8988T (cell line): Measurements from ENCODE around the gene DPP10.

Experiments
- DNase-seq: peaks from one replicate; pipeline ENCODE4 v3.0.0; 2011

Gene DPP10

DNA sequence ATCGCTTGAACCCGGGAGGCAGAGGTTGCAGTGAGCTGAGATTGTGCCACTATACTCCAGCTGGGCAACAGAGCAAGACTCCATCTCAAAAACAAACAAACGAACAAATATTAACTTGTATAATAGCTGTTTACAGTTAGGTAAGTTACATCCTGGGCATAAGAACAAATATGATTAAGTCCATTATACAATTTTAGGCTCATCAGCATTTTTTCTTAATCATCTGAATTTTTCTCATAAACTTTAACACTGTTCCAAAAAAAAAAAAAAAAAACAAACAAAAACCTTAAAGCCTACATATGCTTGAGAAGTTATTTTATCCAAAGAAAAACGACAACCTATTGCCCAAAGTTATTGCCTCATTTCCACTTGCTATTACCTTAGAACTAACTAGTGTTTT, 1042.5 kb downstream of the DPP10 start:
- no peak for DNase-seq

DNA sequence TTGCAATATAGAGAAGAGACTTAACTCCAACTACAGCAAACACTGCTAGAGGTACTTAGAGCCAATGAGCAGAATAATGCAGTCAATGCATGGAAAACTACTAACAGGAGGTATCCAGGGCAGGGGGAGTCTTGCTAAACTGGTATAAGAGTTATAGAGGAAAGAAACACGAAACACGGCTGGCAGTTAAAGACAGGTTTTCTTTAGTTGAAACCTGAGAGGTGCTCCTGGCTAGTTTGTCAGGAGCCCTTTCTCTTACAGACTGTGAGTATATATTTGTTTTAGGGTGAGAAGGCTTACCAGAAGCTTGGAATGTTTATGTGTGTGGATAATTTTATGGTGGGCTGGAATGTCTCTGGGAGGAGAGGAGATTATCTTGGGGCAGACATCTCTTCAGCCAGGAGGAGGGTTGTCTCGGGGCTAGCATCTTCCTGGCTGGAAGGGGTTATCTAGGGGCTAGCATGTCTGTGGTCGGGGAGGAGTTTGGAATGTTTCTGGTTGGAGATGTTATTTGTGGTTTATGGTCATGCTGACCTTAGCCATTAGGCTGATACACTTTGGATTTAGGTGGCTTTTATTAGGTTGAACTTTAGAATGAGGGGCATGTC, 1048.8 kb downstream of the DPP10 start:
- no peak for DNase-seq

DNA sequence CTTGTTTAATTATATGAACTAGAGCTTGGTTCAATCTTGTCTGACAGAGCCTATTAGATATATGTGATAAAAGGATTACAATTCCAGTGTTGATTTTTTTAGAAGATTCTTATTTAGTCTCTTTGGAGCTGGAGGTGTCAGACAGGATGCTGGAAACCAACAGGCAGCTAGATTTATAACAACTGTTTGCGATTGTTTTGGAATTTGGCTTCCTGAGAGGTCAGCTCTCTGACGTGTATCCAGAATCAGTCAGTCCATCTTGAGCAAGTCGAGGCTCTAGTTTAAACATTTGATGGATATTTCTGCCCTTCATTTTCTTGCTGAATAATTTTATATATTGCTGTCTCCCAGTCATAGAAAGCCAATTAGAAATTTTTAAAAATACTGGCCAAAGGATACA, 1062.9 kb downstream of the DPP10 start:
- no peak for DNase-seq

DNA sequence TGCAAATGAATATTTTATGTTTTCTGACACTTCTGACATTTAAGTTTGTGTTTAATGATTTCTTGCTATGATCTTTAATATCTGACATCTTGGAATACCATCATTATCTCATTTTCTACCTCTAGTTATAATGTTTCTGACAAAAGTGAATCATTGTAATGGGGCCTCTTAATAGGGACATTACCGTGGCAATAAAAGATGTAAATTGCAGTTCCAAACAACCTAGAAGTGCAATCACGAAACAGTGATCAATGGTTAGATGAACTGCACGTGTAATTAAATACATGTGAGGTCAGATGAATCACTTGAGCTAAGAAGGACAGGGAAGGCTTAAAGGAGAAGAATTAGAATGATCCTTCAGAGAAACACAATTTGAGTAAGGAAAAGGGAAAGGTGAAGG, 1078.3 kb downstream of the DPP10 start:
- no peak for DNase-seq

DNA sequence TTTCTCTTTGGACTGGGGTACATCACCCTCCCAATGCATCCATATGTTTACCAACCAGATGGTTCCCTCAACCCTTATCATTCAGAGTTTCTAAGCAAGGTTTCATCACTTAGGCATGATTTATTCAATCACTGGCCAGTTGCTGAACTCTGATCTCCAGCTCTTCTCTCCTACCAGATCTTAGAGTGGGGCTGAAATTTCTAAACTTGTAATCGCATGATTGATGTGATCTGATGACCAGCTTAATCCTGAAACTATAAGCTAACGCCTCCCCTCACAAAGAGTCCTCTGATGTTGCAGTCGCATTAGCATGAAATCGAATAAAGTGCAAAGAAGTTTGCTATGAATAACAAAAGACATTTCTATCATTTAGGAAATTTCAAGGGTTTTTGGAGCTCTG, 1082.0 kb downstream of the DPP10 start:
- DNase-seq, result no peak

DNA sequence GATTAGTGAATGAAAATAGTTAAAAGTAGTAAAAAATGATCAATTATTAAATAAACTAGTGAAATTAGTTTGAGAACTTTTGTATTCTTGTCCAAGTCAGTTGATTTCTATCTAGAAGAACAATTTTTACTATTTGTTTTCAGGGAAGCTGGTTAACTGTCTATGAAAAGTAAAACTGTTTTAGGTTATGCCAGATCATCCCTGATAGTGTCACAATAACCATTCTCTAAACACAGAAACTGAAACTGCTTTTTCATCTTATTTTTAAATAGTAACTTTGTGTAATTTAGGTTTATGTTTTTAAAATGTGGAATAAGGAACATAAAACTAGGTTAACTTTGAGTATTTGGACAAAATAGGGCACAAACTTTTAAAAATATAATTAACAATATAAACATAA, 1087.2 kb downstream of the DPP10 start:
- no peak for DNase-seq

DNA sequence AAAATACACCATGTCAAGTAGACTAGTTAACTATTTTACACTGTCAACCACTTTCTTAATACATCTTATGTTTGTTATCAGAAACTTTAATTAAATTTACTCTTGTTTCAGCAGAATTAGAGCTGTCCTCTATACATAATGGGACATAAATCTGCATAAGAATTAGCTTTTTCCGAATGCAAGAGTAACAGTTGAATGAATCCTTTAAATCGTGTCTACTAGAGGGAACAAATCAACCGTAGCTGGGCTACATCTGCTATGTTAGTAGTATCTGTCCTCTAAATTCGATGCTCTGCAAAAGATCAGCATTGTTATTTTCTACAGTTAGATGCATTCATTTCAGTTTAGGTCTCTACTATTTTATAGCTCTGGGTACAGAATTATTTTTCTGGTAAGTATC, 1090.6 kb downstream of the DPP10 start:
- DNase-seq, result no peak

DNA sequence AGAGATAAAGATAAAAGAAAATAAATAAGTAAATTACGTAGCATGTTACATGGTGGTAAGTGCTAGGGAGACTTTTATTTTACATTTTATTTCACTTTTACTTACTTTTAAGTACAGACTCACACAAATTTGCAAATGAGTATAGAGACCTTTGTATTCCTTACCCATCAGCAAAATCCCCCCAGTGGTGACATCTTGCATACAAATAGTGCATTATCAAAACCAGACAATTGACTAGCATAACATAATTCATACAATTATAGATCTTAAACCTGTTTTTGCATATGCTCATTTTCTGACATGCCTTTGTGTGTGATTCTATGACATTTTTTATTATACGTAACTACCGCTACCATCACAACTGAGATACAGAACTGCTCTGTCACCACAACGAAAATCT, 1099.4 kb downstream of the DPP10 start:
- no peak for DNase-seq

DNA sequence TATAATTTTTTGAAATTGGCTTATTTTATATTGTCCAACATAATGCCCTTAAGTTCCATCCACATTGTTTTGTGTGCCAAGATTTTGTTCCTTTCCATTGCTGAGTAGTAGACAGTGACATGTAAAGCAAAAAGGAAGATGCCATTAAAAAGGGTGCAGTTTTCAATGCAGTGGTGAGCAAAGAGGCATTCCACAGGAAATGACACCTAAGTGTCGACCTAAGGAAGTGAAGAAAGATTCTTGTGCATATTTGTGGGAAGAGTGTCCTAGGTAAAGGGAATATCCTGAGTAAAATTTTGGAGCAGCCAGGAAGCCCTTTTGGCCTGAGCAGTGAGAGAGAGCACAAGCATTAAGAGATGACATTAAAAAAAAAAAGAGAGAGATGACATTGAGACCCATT, 1099.9 kb downstream of the DPP10 start:
- no peak for DNase-seq

DNA sequence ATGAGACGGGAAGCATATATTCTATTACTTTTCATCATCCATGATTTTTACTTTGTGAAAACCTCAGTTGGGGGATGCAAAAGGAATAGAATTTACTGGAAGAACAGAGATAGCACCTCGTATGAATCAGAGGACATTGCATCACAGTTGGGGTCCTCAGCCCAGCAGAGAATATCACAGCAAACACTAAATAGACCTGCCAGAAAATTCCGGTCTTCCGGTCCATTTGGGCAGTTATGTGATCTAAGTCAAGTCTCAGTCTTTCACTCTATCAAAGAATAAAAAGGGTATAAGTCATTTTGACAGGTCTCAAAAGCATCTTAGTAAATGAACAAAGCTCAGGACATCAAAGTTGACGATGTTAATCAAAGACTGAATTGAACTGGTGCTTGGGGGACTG, 1100.6 kb downstream of the DPP10 start:
- DNase-seq, result no peak

DNA sequence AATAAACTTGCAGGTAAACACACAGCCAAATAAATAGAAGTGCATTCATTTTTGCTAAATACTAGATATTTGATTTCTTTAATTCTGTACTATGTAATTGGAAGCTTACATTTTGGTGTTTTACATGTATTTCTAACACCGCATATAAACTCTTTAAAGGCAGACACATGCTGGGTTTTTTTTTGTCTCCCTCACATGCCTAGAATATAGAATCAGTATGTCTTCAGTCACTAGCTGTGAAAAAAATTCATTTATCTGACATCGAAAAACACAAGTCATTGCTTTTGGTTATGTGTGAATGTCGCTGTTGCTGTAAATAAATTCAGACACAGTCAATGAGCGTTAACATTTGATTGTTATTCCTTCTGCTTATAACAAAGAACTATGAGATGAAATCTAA, 1101.0 kb downstream of the DPP10 start:
- no peak for DNase-seq

DNA sequence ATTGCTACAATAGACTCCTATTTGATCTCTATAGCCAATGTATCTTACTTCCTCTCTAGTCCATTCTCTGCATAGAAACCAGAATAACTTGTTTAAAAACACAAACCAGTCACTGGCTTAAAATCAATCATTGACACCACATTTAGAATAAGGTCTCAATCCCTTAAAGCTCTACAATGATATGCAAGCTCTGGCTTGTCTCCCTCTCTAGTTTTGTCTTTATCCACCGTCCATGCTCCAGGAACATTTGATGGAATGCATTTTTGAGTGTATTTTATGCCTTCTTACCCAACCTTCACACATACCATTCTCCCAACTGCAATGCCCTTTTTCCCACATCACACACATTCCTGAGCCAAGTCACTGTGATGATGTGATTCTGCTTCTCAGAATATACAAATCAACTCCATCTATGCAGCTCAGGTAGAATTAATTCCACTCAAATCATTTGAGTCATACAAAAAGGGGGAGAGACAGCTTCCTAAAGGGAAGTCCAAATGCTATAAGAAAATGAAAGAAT, 1107.2 kb downstream of the DPP10 start:
- no peak for DNase-seq

DNA sequence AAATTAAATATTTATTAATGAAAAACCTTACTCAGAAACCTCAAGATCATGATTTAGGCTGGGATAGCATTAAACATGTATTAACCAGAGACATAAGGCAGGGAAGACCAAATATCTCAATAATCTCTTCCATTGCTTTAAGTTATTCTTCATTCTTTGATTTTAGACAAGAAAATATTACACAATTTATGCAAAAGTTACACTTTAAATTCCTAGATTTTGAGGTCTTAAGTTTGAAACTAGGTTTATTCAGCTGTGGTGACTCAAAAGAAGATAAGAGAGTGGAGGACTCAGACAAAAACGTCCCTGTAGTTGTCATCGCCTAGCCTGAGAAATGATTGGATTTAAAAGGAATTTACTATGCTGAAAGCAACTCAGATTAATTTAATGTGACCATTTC, 1110.3 kb downstream of the DPP10 start:
- no peak for DNase-seq

DNA sequence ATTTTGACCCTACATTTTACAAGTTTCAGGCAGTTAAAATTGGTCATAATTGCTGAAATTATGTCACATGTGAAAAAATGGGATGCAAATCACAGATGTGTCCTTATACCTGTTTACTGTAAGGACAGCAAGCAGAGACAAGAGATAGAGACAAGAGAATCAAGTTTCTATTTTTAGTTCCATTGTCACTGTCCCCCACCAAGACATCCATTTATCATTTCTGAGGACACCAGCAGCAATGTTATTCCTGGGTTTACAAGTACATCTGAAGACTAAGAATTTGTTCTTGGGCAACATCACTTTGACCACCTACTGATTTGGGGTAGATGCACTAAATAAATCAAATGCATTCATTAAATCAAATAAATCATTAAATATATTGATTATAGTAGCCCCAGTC, 1111.7 kb downstream of the DPP10 start:
- no peak for DNase-seq

DNA sequence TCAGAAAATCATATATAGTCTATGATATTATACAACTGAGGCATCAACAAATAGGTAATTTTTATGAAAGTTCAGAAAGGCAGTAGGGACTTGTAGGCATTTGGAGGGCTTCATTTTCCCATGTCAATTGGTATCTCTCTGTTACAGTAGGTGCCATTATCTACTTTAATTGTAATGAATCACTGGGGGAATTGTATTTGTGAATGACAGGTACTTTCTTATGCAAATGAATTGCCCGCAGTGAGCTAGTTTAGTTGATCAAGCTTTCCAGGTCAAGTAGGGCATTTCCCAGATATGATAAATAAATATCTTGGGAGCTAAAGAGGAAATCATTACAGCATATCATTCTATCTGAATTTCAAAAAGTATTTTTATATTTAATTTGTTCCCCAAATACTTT, 1116.3 kb downstream of the DPP10 start:
- no peak for DNase-seq

DNA sequence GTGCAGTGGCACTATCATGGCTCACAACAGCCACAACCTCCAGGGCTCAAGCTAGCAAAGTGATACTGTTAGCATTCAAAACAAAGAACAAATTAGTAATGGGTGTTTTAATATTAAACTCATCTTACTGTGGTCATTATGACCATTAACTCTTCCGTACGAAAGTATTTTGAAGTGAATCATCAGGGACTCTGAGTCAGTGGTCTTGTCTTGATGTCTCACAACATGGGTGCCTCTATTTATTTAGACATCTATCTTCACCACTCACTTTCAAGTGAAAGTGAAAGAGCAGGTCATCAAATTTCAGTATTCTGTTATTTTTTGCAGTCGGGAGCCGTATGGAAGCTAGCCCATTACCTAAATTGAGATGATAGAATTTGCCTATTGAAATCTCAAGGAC, 1118.2 kb downstream of the DPP10 start:
- no peak for DNase-seq

DNA sequence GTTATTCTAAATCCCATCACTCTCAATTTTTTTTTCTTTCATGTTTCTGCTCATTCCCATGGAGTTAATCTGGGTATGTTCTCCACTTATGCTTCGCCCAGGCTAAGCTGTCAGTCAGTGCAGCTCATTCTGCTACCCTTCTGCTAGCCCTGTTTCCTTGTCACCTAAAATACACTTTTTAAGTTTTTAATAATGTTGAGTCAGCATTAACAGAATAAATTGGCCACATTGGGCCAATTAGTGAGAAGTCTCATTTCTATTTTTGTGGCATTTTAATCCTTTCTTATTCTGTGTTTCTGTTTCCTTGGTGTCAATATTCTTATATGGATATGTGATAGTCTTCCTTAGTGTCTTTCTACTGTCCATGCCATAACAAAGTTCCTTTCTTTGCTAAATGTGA, 1126.2 kb downstream of the DPP10 start:
- no peak for DNase-seq

DNA sequence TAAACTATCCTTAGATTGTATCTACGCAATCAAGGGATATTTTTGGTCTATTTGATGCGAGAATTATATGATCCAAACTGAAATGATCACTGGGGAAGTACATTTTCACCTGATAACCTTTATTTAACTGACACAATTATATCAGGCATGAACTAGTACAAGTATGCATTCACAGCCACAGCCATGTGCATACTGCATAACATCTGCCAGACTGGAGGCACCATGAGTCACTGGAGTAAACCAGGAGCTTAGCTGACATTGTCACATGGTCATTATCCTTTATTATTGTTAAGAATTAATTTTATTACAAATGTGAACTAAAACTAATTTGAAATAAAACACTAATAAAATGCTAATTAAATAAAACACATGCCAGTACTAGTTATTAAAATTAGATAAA, 1127.1 kb downstream of the DPP10 start:
- no peak for DNase-seq

DNA sequence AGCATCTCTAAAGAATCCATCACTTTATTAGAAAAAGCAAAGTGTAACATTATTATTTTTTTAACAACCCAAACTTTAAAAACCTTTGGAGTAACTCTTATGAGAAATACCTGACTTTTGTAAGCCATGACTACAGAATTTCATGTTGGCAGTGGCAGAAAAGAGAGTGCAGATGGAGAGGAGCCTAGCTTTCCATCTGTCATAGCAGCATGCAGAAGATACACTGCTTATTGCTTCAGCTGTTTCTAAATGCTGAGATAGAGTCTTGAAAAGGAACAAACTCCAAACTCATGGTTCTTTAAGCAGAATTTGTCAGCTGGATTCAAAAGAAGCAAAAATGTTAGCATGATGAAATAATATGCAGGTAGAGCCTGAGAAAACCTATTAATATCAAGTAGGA, 1130.3 kb downstream of the DPP10 start:
- no peak for DNase-seq

DNA sequence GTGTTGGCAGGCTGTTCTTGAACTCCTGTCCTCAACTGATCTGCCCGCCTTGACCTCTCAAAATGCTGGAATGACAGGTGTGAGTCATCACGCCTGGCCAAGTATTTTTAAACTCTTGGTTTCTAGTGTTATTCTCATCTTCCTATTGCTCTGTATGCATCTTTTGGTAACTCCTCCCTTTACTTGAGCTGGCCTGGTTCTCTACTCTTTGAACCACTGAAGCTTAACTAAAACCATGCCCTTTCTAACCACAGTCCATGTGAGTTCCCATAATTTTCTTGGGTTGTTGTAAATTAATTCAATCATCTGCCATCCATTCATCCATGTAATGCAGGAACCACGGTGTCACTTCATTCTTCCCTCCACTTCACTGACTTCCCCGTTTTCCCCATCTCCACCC, 1131.3 kb downstream of the DPP10 start:
- no peak for DNase-seq

DNA sequence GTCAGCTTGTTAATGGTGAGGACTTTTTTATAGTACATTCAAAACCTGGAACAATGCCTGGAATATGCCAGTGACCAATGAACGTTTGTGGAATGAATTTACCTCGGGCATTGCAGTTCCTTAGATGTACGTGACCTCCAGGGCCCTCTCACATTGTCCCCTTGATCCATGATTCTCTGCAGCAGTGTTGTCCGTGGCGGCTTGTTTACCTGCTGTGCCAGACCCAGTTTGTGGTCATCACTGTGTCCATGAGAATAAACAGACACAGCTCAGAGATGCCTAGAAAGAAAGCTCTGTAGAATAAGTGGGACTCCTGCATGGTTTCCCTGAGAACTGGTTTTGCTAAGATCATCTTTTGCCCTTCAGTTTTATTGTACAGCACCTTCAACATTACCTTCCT, 1132.2 kb downstream of the DPP10 start:
- no peak for DNase-seq

DNA sequence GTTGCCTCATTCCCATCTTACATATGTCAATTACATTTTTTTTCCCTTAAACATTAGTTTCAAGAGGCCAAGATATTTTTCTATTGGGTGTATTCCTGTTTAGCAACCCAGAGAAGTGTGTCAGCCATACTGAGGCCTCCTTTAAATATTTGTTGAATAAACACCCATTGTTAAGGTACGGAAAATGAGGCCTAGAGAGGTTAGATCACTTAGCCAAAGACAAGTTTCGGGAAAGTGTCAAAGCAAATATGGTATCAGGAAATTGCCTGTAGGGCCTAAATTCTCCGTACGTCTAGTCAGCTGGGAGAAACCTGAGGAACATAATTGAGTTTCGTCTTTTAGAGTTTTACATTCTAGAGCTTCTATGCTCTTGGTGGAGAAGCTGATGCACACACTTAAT, 1138.3 kb downstream of the DPP10 start:
- no peak for DNase-seq

DNA sequence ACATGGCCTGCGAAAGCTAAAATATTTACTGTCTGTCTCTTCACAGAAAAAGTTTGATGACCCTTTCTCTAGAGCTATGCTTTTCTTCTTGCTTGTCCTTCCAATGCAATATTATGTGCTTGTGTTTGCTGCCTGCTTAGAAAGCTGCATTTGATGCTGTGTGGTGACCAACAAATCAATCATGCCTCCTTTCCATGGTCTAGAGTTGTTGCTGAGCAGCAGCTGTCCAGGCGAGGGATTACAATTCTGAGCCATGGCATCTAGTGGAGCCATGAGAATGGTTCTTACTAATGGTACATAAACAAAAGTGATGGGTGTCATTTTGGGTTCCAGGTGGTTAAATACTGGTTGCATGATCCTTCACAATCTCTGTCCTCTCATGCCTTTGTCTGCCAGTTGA, 1142.1 kb downstream of the DPP10 start:
- no peak for DNase-seq

DNA sequence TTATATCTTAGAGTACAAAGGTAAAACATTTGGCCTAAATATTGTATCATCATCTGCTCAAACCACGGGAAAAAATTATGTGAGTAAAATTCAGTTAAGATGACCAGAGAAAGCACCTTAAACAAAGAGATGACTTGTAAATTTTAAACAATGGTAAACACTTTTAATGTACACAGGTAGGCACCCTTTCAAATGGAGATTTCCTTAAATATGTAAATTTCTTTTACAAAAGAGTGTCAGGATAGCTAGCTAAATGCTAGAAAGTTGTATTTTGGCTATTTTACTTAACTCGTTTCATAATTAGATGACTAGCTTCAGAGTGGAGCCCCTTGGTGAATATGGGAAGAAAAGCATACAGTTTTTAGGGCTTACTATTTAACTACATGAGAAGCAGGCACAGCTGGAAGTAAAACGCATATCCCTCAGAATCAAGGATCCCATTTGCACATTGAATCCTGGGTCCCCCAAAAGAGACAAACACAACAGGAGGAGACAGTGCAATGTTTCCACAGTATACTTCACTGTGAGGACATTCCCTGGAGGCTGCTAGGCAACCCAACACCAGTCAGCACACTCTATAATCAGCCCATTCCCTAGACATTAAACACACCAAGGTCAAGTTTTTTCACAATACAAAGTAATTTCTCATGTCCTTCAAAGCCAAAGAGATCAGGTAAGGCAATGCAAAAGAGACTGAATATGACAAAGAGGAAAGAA, 1154.4 kb downstream of the DPP10 start:
- no peak for DNase-seq

DNA sequence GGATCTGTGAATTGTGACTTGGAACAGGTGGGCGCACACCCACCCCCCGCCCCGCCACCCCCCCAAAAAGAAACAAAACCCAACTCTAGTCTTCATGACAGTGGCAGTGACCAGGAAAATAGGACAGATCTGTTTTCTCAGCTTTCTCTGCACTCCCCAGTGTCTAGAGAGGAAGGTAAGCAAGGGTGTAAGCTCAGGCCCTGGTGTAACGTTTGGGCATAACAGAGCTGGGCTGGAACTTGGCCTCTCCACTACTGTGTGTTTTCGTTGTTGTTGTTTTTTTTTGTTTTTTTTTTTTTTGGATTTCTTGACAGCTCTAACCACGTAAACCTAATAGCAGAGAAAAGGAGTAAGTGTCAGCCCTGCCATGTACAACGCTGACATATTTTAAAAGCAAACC, 1160.8 kb downstream of the DPP10 start:
- no peak for DNase-seq
